Muscle of leg (tissue), 11 donors: Measurements from ENCODE around the gene UCK2. TPM values are rescaled to one million over a fixed set of nuclear protein-coding genes. Genes with fewer than 3 reads are reported as not detected.

ENCODE experiments used
- DNase-seq: peaks from one replicate; pipeline ENCODE4 v3.0.0; 2013
- H3K27ac ChIP-seq: one replicate; pipeline ENCODE4 v1.5.1; 2013; ENCODE audit warnings: mild to moderate bottlenecking, low read length, control low read depth
- H3K27me3 ChIP-seq: one replicate; pipeline ENCODE4 v1.6.1; 2013; ENCODE audit warnings: low read length; ENCODE audit not compliant: control insufficient read depth, insufficient read depth
- H3K36me3 ChIP-seq: one replicate; pipeline ENCODE4 v1.6.1; 2013; ENCODE audit warnings: low read length; ENCODE audit not compliant: control insufficient read depth, insufficient read depth
- H3K4me1 ChIP-seq: one replicate; pipeline ENCODE4 v1.6.1; 2013; ENCODE audit warnings: low read length; ENCODE audit not compliant: control insufficient read depth, insufficient read depth
- H3K4me3 ChIP-seq: one replicate; pipeline ENCODE4 v1.5.1; 2013; ENCODE audit warnings: low read length, control low read depth
- H3K9me3 ChIP-seq: replicated peaks from 2 replicates; pipeline ENCODE4 v1.6.1; 2013; ENCODE audit warnings: low read depth, low read length; ENCODE audit not compliant: control insufficient read depth
- WGBS: methylation state at CpG from one replicate; pipeline ENCODE4 v1.1.5; 2013; ENCODE audit warnings: missing lambda C conversion rate; ENCODE audit not compliant: insufficient coverage; 5-methylcytosine and 5-hydroxymethylcytosine counted together
- polyA plus RNA-seq, 8 donors: library from polyadenylated mRNA; unstranded; fragments of 120-200 nt; gene quantifications; one replicate each; pipeline versions ENCODE4 v1.2.1 to v1.2.3, GENCODE V29; 2013; ENCODE audit warnings: inconsistent platforms in 1 of 8, low replicate concordance in 1 of 8; ENCODE audit not compliant: insufficient read length in 8 of 8, insufficient read depth in 1 of 8
- total RNA-seq: library from RNA; stranded (reverse); fragments of 120-200 nt; gene quantifications from one replicate; pipeline ENCODE4 v1.2.4, GENCODE V29; 2013

The UCK2 gene
- total and polyA plus RNA-seq, 9 donors: 16.1 to 21.8 (median 17.4) TPM

- Histone ChIP-seq H3K9me3 (no peaks in the 10 kb centered on the region), H3K4me1 (peaks cover 9% of the 10 kb centered on the region), H3K27ac (no peak overlapping the region), H3K4me3 (no peak overlapping the region), H3K27me3 (no peaks in the 10 kb centered on the region), H3K36me3 (peaks cover 6% of the 10 kb centered on the region)
- DNase-seq: no peak
- WGBS: 100% methylated on average over 1 of the region's 2 CpGs
Measured at GRCh38 chr1:165886193-165886592, 58.8 kb downstream of the UCK2 start.

GRCh38 chr1:165886983-165887382 is 59.6 kb downstream of the UCK2 start:
- peaks cover 9% of the 10 kb centered on the region for H3K4me1 ChIP-seq
- no peaks in the 10 kb centered on the region for H3K9me3 ChIP-seq
- H3K4me3 ChIP-seq: no peak overlapping the region
- peaks cover 14% of the 10 kb centered on the region for H3K36me3 ChIP-seq
- WGBS: no CpG with 5 or more reads among the region's 2 CpGs
- H3K27ac ChIP-seq: no peak overlapping the region
- H3K27me3 ChIP-seq: no peaks in the 10 kb centered on the region
- DNase-seq: no peak

GRCh38 chr1:165887877-165888551 is 60.6 kb downstream of the UCK2 start:
- H3K27ac ChIP-seq: no peak overlapping the region
- H3K36me3 ChIP-seq: peaks cover 24% of the 10 kb centered on the region
- no peak overlapping the region for H3K4me3 ChIP-seq
- no peak for DNase-seq
- peaks cover 9% of the 10 kb centered on the region for H3K4me1 ChIP-seq
- WGBS: 100% methylated on average over 2 of the region's 8 CpGs
- H3K27me3 ChIP-seq: no peaks in the 10 kb centered on the region
- no peaks in the 10 kb centered on the region for H3K9me3 ChIP-seq

- DNase-seq: no peak
- no peak overlapping the region for H3K27ac ChIP-seq
- no peaks in the 10 kb centered on the region for H3K9me3 ChIP-seq
- no CpG with 5 or more reads among the region's 4 CpGs for WGBS
- H3K36me3 ChIP-seq: peaks cover 27% of the 10 kb centered on the region
- H3K27me3 ChIP-seq: no peaks in the 10 kb centered on the region
- peaks cover 9% of the 10 kb centered on the region for H3K4me1 ChIP-seq
- no peak overlapping the region for H3K4me3 ChIP-seq
Measured at GRCh38 chr1:165888552-165888920, 61.1 kb downstream of the UCK2 start.

GRCh38 chr1:165890684-165891083 is 63.3 kb downstream of the UCK2 start:
- Histone ChIP-seq H3K4me3 (no peak overlapping the region), H3K4me1 (no peaks in the 10 kb centered on the region), H3K27ac (no peak overlapping the region), H3K36me3 (peaks cover 29% of the 10 kb centered on the region), H3K27me3 (no peaks in the 10 kb centered on the region), H3K9me3 (no peaks in the 10 kb centered on the region)
- DNase-seq: no peak
- no CpG with 5 or more reads among the region's 1 CpG for WGBS

- Histone ChIP-seq H3K36me3 (peaks cover 29% of the 10 kb centered on the region), H3K27ac (no peak overlapping the region), H3K4me3 (no peak overlapping the region), H3K9me3 (no peaks in the 10 kb centered on the region), H3K27me3 (no peaks in the 10 kb centered on the region), H3K4me1 (peaks cover 6% of the 10 kb centered on the region)
- 90% methylated on average over 2 of the region's 7 CpGs for WGBS
- DNase-seq: no peak
Measured at GRCh38 chr1:165891111-165891860, 63.9 kb downstream of the UCK2 start.

GRCh38 chr1:165892935-165893334 is 65.5 kb downstream of the UCK2 start:
- 86% methylated on average over 4 of the region's 4 CpGs for WGBS
- Histone ChIP-seq H3K27me3 (no peaks in the 10 kb centered on the region), H3K27ac (no peak overlapping the region), H3K9me3 (no peaks in the 10 kb centered on the region), H3K4me1 (peaks cover 16% of the 10 kb centered on the region), H3K36me3 (peaks cover 39% of the 10 kb centered on the region), H3K4me3 (no peak overlapping the region)
- DNase-seq: no peak

- no CpG with 5 or more reads among the region's 2 CpGs for WGBS
- no peak for DNase-seq
- Histone ChIP-seq H3K9me3 (no peaks in the 10 kb centered on the region), H3K4me3 (no peak overlapping the region), H3K36me3 (peaks cover 40% of the 10 kb centered on the region), H3K27ac (no peak overlapping the region), H3K27me3 (no peaks in the 10 kb centered on the region), H3K4me1 (peaks cover 18% of the 10 kb centered on the region)
Measured at GRCh38 chr1:165893507-165893906, 66.1 kb downstream of the UCK2 start.

GRCh38 chr1:165894591-165894990 is 67.2 kb downstream of the UCK2 start:
- Histone ChIP-seq H3K4me3 (no peak overlapping the region), H3K27ac (no peak overlapping the region), H3K36me3 (peaks cover 40% of the 10 kb centered on the region), H3K9me3 (no peaks in the 10 kb centered on the region), H3K27me3 (no peaks in the 10 kb centered on the region), H3K4me1 (peaks cover 29% of the 10 kb centered on the region)
- DNase-seq: no peak
- WGBS: 75% methylated on average over 2 of the region's 4 CpGs

GRCh38 chr1:165895451-165895871 is 68.0 kb downstream of the UCK2 start:
- Histone ChIP-seq H3K27ac (no peak overlapping the region), H3K4me3 (no peak overlapping the region), H3K36me3 (peaks cover 40% of the 10 kb centered on the region), H3K9me3 (no peaks in the 10 kb centered on the region), H3K4me1 (peaks cover 36% of the 10 kb centered on the region), H3K27me3 (no peaks in the 10 kb centered on the region)
- DNase-seq: peak; percentile 35
- no CpG with 5 or more reads among the region's 5 CpGs for WGBS
